NB4 (cell line): ENCODE data around the gene SIL1.

ENCODE experiments used
- DNase-seq: peaks from one replicate; pipeline ENCODE4 v3.0.0; 2010; ENCODE audit warnings: low read depth
- H3K4me3 ChIP-seq: one replicate; pipeline ENCODE4 v1.5.1; 2011; ENCODE audit warnings: mild to moderate bottlenecking, low read depth, low read length, moderate library complexity
- CTCF ChIP-seq: IDR thresholded peaks from one replicate; pipeline ENCODE4 v1.5.1; 2012; ENCODE audit warnings: low read depth, low read length
- MYC ChIP-seq: IDR thresholded peaks from 2 replicates; pipeline ENCODE4 v1.6.1; 2011; ENCODE audit warnings: low read depth, low read length
- POLR2A ChIP-seq: IDR thresholded peaks from 2 replicates; pipeline ENCODE4 v1.6.1; 2011; ENCODE audit warnings: mild to moderate bottlenecking; ENCODE audit not compliant: insufficient read length; ENCODE audit errors: extremely low read depth
- TF ChIP-seq, protein P1 (sequence below): IDR thresholded peaks from 2 replicates; pipeline ENCODE4 v1.6.1; 2011; ENCODE audit warnings: low read depth, low read length

The SIL1 gene

DNA sequence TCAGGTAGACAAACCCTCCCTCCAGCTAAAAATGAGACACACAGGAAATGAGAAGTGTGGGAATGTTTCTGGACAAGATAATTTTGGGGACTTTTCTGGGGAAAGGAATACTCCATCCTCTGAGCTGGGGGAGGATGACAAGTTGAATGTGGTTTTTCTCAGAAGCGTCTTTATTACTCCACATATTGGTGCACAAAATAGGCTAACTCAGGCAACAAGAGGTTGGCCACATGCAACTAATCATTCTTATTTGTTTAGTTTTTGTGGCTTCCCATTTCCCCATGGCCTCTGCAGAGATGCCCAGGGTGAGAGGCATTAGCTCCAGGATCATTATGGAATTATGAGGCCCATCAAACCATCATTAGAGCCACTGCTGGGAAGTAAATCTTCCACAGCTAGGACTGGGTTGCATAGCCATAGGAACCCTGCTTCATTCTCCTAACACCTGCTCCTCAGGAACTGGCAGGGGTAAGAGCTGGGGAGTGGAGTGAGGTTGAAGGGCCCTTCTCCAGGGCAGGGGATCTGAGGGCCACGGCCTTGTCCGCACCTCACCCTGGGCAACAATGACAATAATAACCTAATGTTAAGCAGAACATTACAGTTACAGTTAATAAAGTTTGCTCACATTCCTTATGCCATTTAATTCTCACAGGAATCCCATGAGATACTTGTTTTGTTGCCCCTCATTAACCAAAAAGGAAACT, 9.3 kb upstream of the SIL1 start:
- TF ChIP-seq POLR2A (no peak), CTCF (no peak), MYC (no peak)
- TF ChIP-seq, protein P1, sequence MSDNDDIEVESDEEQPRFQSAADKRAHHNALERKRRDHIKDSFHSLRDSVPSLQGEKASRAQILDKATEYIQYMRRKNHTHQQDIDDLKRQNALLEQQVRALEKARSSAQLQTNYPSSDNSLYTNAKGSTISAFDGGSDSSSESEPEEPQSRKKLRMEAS = no peak
- no peak for DNase-seq

GRCh38 chr5:139205586-139205985, 7.4 kb upstream of the SIL1 start:
- DNase-seq = no peak
- TF ChIP-seq CTCF (no peak), POLR2A (no peak), MYC (no peak)
- TF ChIP-seq, protein P1 = no peak
- H3K4me3 ChIP-seq = no peak overlapping the region

More for the DNA sequence above, 9.3 kb upstream of the SIL1 start:
- no peak overlapping the region for H3K4me3 ChIP-seq

DNA sequence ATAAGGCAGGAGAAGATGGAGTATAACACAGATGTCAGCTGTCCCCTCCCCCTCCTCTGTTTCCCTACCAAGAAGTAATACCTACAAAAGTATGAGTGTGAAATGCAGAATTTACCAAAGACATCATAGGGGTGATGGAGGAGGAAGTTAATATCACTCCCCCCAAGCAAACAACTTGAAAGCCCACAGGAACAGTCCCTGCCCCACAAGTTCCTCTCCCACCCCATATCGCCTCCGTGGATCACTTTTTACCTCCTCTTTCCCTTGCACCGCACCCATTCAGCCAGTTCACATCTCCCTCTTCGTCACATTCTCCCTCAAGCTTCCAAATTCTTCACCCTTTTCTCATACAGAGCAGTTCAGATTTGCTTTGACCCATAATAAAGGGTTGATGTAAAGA, 7.0 kb upstream of the SIL1 start:
- no peak for TF ChIP-seq MYC
- TF ChIP-seq, protein P1 = no peak
- TF ChIP-seq CTCF = no peak
- TF ChIP-seq POLR2A = no peak

GRCh38 chr5:139204196-139204595, 6.0 kb upstream of the SIL1 start:
- TF ChIP-seq MYC (no peak), CTCF (no peak), POLR2A (no peak)
- TF ChIP-seq, protein P1 = no peak
- H3K4me3 ChIP-seq = no peak overlapping the region
- no peak for DNase-seq

More for the DNA sequence above, 7.0 kb upstream of the SIL1 start:
- DNase-seq = no peak
- no peak overlapping the region for H3K4me3 ChIP-seq

DNA sequence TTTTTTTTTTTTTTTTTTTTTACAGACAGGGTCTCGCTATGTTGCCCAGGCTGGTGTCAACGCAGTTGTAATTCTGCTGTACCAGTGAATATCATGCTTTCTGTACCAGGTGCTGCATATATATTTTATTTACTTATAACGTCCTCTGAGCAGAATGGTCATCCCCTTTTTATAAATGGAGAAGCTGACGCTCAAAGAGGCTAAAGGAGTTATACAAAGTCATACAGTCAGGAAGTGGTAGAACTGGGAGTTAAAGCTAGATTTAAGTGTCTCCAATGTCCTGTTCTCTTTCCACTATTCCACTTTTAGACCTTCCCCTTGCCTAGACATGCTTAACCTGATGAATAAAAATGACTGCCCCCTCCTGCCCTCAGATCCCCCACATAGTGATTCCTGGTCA, 1.2 kb upstream of the SIL1 start:
- TF ChIP-seq CTCF (no peak), POLR2A (no peak), MYC (no peak)
- TF ChIP-seq, protein P1 = no peak
- H3K4me3 ChIP-seq = no peak overlapping the region
- no peak for DNase-seq
